Heart right ventricle (tissue), 16 donors: ENCODE measurements around the gene CAPN9. TPM values are rescaled to one million over a fixed set of nuclear protein-coding genes. Genes with fewer than 3 reads are reported as not detected.

Source experiments
- ATAC-seq, 8 donors: fragments of 200-7000 bp; cut with Tn5 transposase; one replicate each; pipeline ENCODE4 v1.9.1; 2020; ENCODE audit warnings: mild to moderate bottlenecking in 8 of 8, moderate library complexity in 8 of 8, moderate number of reproducible peaks in 1 of 8
- DNase-seq, 2 donors: peaks; one replicate each; pipeline ENCODE4 v3.0.0-alpha.2; 2020
- H3K27ac ChIP-seq, 10 donors: fragments of 200-600 bp; sonication (generic) in 2 of 10; one replicate each; pipeline versions ENCODE4 v1.5.0 to v1.8.0; 2020 to 2022; ENCODE audit warnings: mild to moderate bottlenecking in 3 of 10
- H3K27me3 ChIP-seq, 7 donors: fragments of 200-600 bp; one replicate each; pipeline ENCODE4 v1.8.0; 2021 to 2022; ENCODE audit warnings: mild to moderate bottlenecking in 2 of 7
- H3K36me3 ChIP-seq, 9 donors: fragments of 200-600 bp; sonication (generic) in 1 of 9; one replicate each; pipeline versions ENCODE4 v1.5.0 to v1.8.0; 2020 to 2022; ENCODE audit warnings: mild to moderate bottlenecking in 2 of 9
- H3K4me1 ChIP-seq, 9 donors: fragments of 200-600 bp; sonication (generic) in 1 of 9; one replicate each; pipeline versions ENCODE4 v1.5.0 to v1.8.0; 2020 to 2022; ENCODE audit warnings: mild to moderate bottlenecking in 4 of 9
- H3K4me3 ChIP-seq, 10 donors: fragments of 200-600 bp; sonication (generic) in 2 of 10; one replicate each; pipeline versions ENCODE4 v1.5.0 to v1.8.0; 2020 to 2022; ENCODE audit warnings: mild to moderate bottlenecking in 7 of 10, moderate library complexity in 2 of 10
- H3K9me3 ChIP-seq, 11 donors: fragments of 200-600 bp in 10 of 11; sonication (generic) in 2 of 11; one replicate each; pipeline versions ENCODE4 v1.5.0 to v1.8.0; 2013 to 2022; ENCODE audit warnings: mild to moderate bottlenecking in 2 of 11, control low read depth in 1 of 11, moderate library complexity in 1 of 11
- WGBS, 2 donors: extraction: QIAGEN DNeasy Blood & Tissue Kit; methylation state at CpG; one replicate each; pipeline ENCODE4 v1.1.7; 2013; ENCODE audit warnings: inconsistent platforms in 1 of 2; 5-methylcytosine and 5-hydroxymethylcytosine counted together
- intact Hi-C, 10 donors: fragments of 100-400 bp; cut with DNase I; formaldehyde crosslinking; loops; one replicate each; pipeline versions ENCODE4 v1.11.1 to v1.14.2; 2022
- polyA plus RNA-seq, 2 donors: library from polyadenylated mRNA; stranded (reverse); fragments of 200-250 nt; gene quantifications; one replicate each; pipeline ENCODE4 v1.2.3, GENCODE V29; 2013
- total RNA-seq, 10 donors: library from RNA; stranded (reverse); fragmentation: NEBNext Ultra II Directional in 3 of 10; extraction: Animal tissue kit (Norgen Biotek cat#: 25700) in 3 of 10; gene quantifications; one replicate each; pipeline versions ENCODE4 v1.2.1 to v1.2.4, GENCODE V29; 2021 to 2023
- TF ChIP-seq, protein P1 (sequence below), 9 donors: fragments of 200-600 bp; sonication (generic) in 2 of 9; IDR thresholded peaks; one replicate each; pipeline versions ENCODE4 v1.5.0 to v1.8.0; 2021 to 2022; ENCODE audit warnings: antibody characterized with exemption in 9 of 9, mild to moderate bottlenecking in 5 of 9, moderate library complexity in 1 of 9
- donor health status: Arrhythmogenic right ventricular cardiomyopathy.
- donor health status: ischemic (EF 13 %, LVEDD 7.1; RV severe dilation, severe dysfunction).
- donor health status: healthy with polysubstance abuse.
- donor health status: DM: no; HTN: yes; CAD: no.
- donor health status: DM: no; HTN: no; CAD: no.
- donor health status: ischemic (EF 25% LVEDD 6.9; RV normal size, moderate dysfunction).
- donor health status: ischemic (EF 25% LVEDD 5.7; RV mildly dilated, moderate dysfunction).
- donor health status: healthy.
- donor health status: DM: yes; HTN: yes; CAD: no.
- donor health status: Ischemic cardiomyopathy.
- donor health status: ischemic (EF 35%, LVEDD 5.7; RV mildly dilated, moderate dysfunction).
- donor health status: nonischemic (EF 11% LVEDD 7.7; RV severe dilation, severe dysfunction).
- donor health status: DM: yes; HTN: yes; CAD: no.
- donor health status: PGD.
- donor health status: ischemic (EF 29% LVEDD 5.4; RV normal size, mild dysfunction).
- donor health status: nonischemic (EF 23%, LVEDD 6.1; RV moderate dilation, normal function).

CAPN9 gene
- total and polyA plus RNA-seq, 12 donors, result 0.22 to 0.25 (median 0.24) TPM; not detected in 9

DNA sequence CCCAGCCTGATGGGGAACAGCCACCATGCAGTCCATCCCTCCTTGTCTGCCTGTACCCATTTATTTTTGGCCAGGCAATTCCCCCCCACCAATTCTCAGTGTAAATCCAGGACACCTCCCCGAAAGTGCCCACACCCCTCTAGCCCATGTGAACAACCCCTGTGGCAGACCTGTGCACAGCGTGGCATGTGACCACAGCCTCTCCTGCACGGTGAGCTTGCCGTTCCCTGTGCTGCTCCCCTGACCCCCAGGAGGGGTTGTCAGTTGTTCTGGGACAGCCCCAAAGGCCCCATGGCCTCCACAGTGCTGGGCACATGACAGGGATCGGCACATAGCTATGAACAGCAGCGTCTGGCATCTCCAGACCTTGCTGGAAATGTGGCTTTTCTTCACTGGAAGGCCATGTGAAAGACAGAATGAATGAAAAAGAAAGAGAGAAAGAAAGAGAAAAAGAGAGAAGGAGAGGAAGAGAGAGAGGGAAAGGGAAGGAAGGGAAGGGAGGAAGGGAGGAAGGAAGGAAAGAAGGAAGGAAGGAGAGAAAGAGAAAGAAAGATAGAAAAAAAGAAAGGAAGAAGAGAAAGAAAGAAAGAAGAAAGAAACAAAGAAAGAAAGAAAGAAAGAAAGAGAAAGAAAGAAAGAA lies 3.9 kb downstream of the CAPN9 start:
- no peak for DNase-seq
- Histone ChIP-seq H3K27ac (no peak overlapping the region), H3K9me3 (no peaks in the 10 kb centered on the region), H3K36me3 (no peaks in the 10 kb centered on the region), H3K4me1 (peaks cover 0 to 28% (median 16%) of the 10 kb centered on the region in 9 donors), H3K4me3 (no peak overlapping the region), H3K27me3 (no peaks in the 10 kb centered on the region)
- 78 to 85% methylated on average over 6 of the region's 6 CpGs for WGBS, 2 donors
- intact Hi-C loops, result loop anchor here in 1 of 10 donors (5.0 kb wide), 1 partner anchor 39 kb away; the partner anchor contains the start of gene AGT
- TF ChIP-seq, protein P1, sequence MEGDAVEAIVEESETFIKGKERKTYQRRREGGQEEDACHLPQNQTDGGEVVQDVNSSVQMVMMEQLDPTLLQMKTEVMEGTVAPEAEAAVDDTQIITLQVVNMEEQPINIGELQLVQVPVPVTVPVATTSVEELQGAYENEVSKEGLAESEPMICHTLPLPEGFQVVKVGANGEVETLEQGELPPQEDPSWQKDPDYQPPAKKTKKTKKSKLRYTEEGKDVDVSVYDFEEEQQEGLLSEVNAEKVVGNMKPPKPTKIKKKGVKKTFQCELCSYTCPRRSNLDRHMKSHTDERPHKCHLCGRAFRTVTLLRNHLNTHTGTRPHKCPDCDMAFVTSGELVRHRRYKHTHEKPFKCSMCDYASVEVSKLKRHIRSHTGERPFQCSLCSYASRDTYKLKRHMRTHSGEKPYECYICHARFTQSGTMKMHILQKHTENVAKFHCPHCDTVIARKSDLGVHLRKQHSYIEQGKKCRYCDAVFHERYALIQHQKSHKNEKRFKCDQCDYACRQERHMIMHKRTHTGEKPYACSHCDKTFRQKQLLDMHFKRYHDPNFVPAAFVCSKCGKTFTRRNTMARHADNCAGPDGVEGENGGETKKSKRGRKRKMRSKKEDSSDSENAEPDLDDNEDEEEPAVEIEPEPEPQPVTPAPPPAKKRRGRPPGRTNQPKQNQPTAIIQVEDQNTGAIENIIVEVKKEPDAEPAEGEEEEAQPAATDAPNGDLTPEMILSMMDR (IDR thresholded peaks at IDR 0.05), result no peak
- no peak for ATAC-seq

GRCh38 chr1:230752407-230752806 lies 5.2 kb downstream of the CAPN9 start:
- no peaks in the 10 kb centered on the region for H3K36me3 ChIP-seq
- intact Hi-C loops, result loop anchor here in 1 of 10 donors (5.0 kb wide), 1 partner anchor 40 kb away; the partner anchor contains the start of gene AGT
- H3K27ac ChIP-seq, result peak overlapping the region in 1 of 10 donors; percentile 68
- ATAC-seq (peak in 1 of 8 donors; percentile 32), DNase-seq (peak in 1 of 2 donors; percentile 21)
- H3K4me1 ChIP-seq, result peaks cover 0 to 28% (median 16%) of the 10 kb centered on the region in 9 donors
- H3K4me3 ChIP-seq, result no peak overlapping the region
- no peaks in the 10 kb centered on the region for H3K27me3 ChIP-seq
- no peaks in the 10 kb centered on the region for H3K9me3 ChIP-seq
- WGBS, 2 donors, result 77 to 86% methylated on average over 6 of the region's 6 CpGs
- TF ChIP-seq, protein P1 (IDR thresholded peaks at IDR 0.05), result no peak

- Histone ChIP-seq H3K27me3 (no peaks in the 10 kb centered on the region), H3K36me3 (no peaks in the 10 kb centered on the region), H3K4me3 (peak overlapping the region in 3 of 10 donors; percentile 8 to 34 (median 13)), H3K9me3 (no peaks in the 10 kb centered on the region), H3K27ac (peak overlapping the region in 5 of 10 donors; percentile 12 to 68 (median 51)), H3K4me1 (peaks cover 0 to 28% (median 16%) of the 10 kb centered on the region in 9 donors)
- DNase-seq, result no peak
- ATAC-seq, result no peak
- 63 to 81% methylated on average over 5 of the region's 5 CpGs for WGBS, 2 donors
- intact Hi-C loops, result loop anchor here in 1 of 10 donors (5.0 kb wide), 1 partner anchor 41 kb away; the partner anchor contains the start of gene AGT
- TF ChIP-seq, protein P1 (IDR thresholded peaks at IDR 0.05), result no peak
Measured at GRCh38 chr1:230753191-230753585, 6.0 kb downstream of the CAPN9 start.

- peak overlapping the region in 5 of 10 donors; percentile 12 to 68 (median 51) for H3K27ac ChIP-seq
- DNase-seq (peak; percentile 43 to 52), ATAC-seq (peak in 5 of 8 donors; percentile 62 to 90 (median 74))
- peaks cover 0 to 28% (median 16%) of the 10 kb centered on the region in 9 donors for H3K4me1 ChIP-seq
- H3K4me3 ChIP-seq, result peak overlapping the region in 3 of 10 donors; percentile 8 to 34 (median 13)
- no peaks in the 10 kb centered on the region for H3K36me3 ChIP-seq
- no peaks in the 10 kb centered on the region for H3K27me3 ChIP-seq
- intact Hi-C loops, result loop anchor here in 1 of 10 donors (5.0 kb wide), 1 partner anchor 41 kb away; the partner anchor contains the start of gene AGT
- H3K9me3 ChIP-seq, result no peaks in the 10 kb centered on the region
- 28 to 35% methylated on average over 24 of the region's 24 CpGs for WGBS, 2 donors
- TF ChIP-seq, protein P1 (IDR thresholded peaks at IDR 0.05), result no peak
Measured at GRCh38 chr1:230753586-230754251, 6.5 kb downstream of the CAPN9 start.
